Umbilical cord (tissue), 1 donor: Measurements from ENCODE around the gene PCNX3. TPM values are rescaled to one million over a fixed set of nuclear protein-coding genes. Genes with fewer than 3 reads are reported as not detected.

ENCODE experiments used
- total RNA-seq: library from RNA; depleted of rRNA; stranded (reverse); fragments of >200 nt; gene quantifications from one replicate; pipeline ENCODE4 v1.2.3, GENCODE V29; 2014; ENCODE audit warnings: low replicate concordance; ENCODE audit not compliant: insufficient read depth

The PCNX3 gene
- total RNA-seq, 1 donor from 2014 or later: 7.2 TPM

Other genes with a start within 250 kb of the PCNX3 start
- gene SLC25A45, start 233.1 kb upstream of the PCNX3 start, total RNA-seq: 5.3 TPM
- gene FRMD8, start 229.1 kb upstream of the PCNX3 start, total RNA-seq: 80.2 TPM
- 74.6 TPM for gene NEAT1, start 193.0 kb upstream of the PCNX3 start, total RNA-seq
- 14,533 TPM for gene MALAT1, start 116.7 kb upstream of the PCNX3 start, total RNA-seq
- gene SCYL1, start 90.7 kb upstream of the PCNX3 start, total RNA-seq: 60.7 TPM
- 116 TPM for gene LTBP3, start 57.4 kb upstream of the PCNX3 start, total RNA-seq
- 17.3 TPM for gene ZNRD2, start 45.3 kb upstream of the PCNX3 start, total RNA-seq
- gene FAM89B, start 43.2 kb upstream of the PCNX3 start, total RNA-seq: 36.8 TPM
- 91.0 TPM for gene EHBP1L1, start 39.7 kb upstream of the PCNX3 start, total RNA-seq
- not detected for gene KCNK7, start 20.0 kb upstream of the PCNX3 start, total RNA-seq
- 12.0 TPM for gene MAP3K11, start 1.6 kb upstream of the PCNX3 start, total RNA-seq
- gene SIPA1, start 22.3 kb downstream of the PCNX3 start, total RNA-seq: 23.8 TPM
- 7.7 TPM for gene RELA, start 47.1 kb downstream of the PCNX3 start, total RNA-seq
- 51.8 TPM for gene KAT5, start 96.5 kb downstream of the PCNX3 start, total RNA-seq
- gene RNASEH2C, start 105.0 kb downstream of the PCNX3 start, total RNA-seq: 50.3 TPM
- gene AP5B1, start 165.2 kb downstream of the PCNX3 start, total RNA-seq: 9.6 TPM
- gene OVOL1, start 171.3 kb downstream of the PCNX3 start, total RNA-seq: 1.4 TPM
- 1.9 TPM for gene SNX32, start 218.2 kb downstream of the PCNX3 start, total RNA-seq
- 353 TPM for gene CFL1, start 242.4 kb downstream of the PCNX3 start, total RNA-seq
- gene MUS81, start 244.7 kb downstream of the PCNX3 start, total RNA-seq: 38.3 TPM